ENCODE data around the gene MARVELD3.

The MARVELD3 gene

GRCh38 chr16:71628810-71629209 lies 2.8 kb downstream of the MARVELD3 start:
- Histone ChIP-seq H3K4me3 (ENCODE audit: insufficient read depth in 1 of 2, low read depth in 1 of 2, low read length in 2 of 2) (no peak overlapping the region), H3K9ac (ENCODE audit: low read length) (no peak overlapping the region), H2AFZ (ENCODE audit: low read depth, low read length) (no peak overlapping the region), H3K4ac (ENCODE audit: low read depth in 1 of 2, low read length in 2 of 2) (no peak overlapping the region), H3K4me1 (ENCODE audit: control insufficient read depth, insufficient read depth, low read depth, low read length) (peaks cover 17% of the 10 kb centered on the region), H3K23ac (ENCODE audit: low read length in 2 of 2) (no peak overlapping the region), H2BK5ac (ENCODE audit: low read depth, low read length, poor library complexity, severe bottlenecking) (no peak overlapping the region), H3K4me2 (ENCODE audit: low read length, poor library complexity, severe bottlenecking) (no peak overlapping the region), H3K9me3 (ENCODE audit: control insufficient read depth, low read length) (no peaks in the 10 kb centered on the region), H4K91ac (ENCODE audit: low read length) (no peak overlapping the region), H2AK5ac (ENCODE audit: low read length, severe bottlenecking) (no peak overlapping the region), H3K14ac (ENCODE audit: low read length in 2 of 2) (no peak overlapping the region), H2BK120ac (ENCODE audit: low read depth, low read length) (no peak overlapping the region), H3K18ac (ENCODE audit: low read depth in 1 of 2, low read length in 2 of 2) (no peak overlapping the region), H2BK15ac (ENCODE audit: low read depth, poor library complexity, severe bottlenecking) (no peak overlapping the region), H2BK12ac (ENCODE audit: low read length in 2 of 2) (no peak overlapping the region), H3K79me1 (replicated peaks; ENCODE audit: low read length, poor library complexity, severe bottlenecking) (no peaks in the 10 kb centered on the region), H3K27me3 (ENCODE audit: control insufficient read depth in 1 of 2, insufficient read depth in 1 of 2, low read length in 2 of 2) (peaks cover 39 to 42% of the 10 kb centered on the region in 2 experiments), H3K27ac (ENCODE audit: low read length, poor library complexity, severe bottlenecking) (peak overlapping the region; percentile 73), H3K36me3 (ENCODE audit: control insufficient read depth in 1 of 2, insufficient read depth in 2 of 2, low read depth in 1 of 2, low read length in 2 of 2) (no peaks in the 10 kb centered on the region), H4K8ac (ENCODE audit: low read length) (no peak overlapping the region)
- 78% methylated on average over 5 of the region's 5 CpGs for WGBS
- DNase-seq: peak; percentile 26

GRCh38 chr16:71629278-71630016 lies 3.5 kb downstream of the MARVELD3 start:
- H3K79me1 ChIP-seq (replicated peaks; ENCODE audit: low read length, poor library complexity, severe bottlenecking): no peaks in the 10 kb centered on the region
- 82% methylated on average over 11 of the region's 11 CpGs for WGBS
- no peak overlapping the region for H3K14ac ChIP-seq (ENCODE audit: low read length in 2 of 2)
- H3K4ac ChIP-seq (ENCODE audit: low read depth in 1 of 2, low read length in 2 of 2): no peak overlapping the region
- no peak for DNase-seq
- H4K8ac ChIP-seq (ENCODE audit: low read length): no peak overlapping the region
- no peak overlapping the region for H2BK15ac ChIP-seq (ENCODE audit: low read depth, poor library complexity, severe bottlenecking)
- no peak overlapping the region for H2BK12ac ChIP-seq (ENCODE audit: low read length in 2 of 2)
- peaks cover 34 to 35% of the 10 kb centered on the region in 2 experiments for H3K27me3 ChIP-seq (ENCODE audit: control insufficient read depth in 1 of 2, insufficient read depth in 1 of 2, low read length in 2 of 2)
- no peaks in the 10 kb centered on the region for H3K9me3 ChIP-seq (ENCODE audit: control insufficient read depth, low read length)
- no peak overlapping the region for H3K4me3 ChIP-seq (ENCODE audit: insufficient read depth in 1 of 2, low read depth in 1 of 2, low read length in 2 of 2)
- H3K18ac ChIP-seq (ENCODE audit: low read depth in 1 of 2, low read length in 2 of 2): no peak overlapping the region
- H3K36me3 ChIP-seq (ENCODE audit: control insufficient read depth in 1 of 2, insufficient read depth in 2 of 2, low read depth in 1 of 2, low read length in 2 of 2): peaks cover 0 to 3% of the 10 kb centered on the region in 2 experiments
- peak overlapping the region in 1 of 2 experiments; percentile 56 for H3K23ac ChIP-seq (ENCODE audit: low read length in 2 of 2)
- no peak overlapping the region for H2AFZ ChIP-seq (ENCODE audit: low read depth, low read length)
- H2BK5ac ChIP-seq (ENCODE audit: low read depth, low read length, poor library complexity, severe bottlenecking): no peak overlapping the region
- H4K91ac ChIP-seq (ENCODE audit: low read length): no peak overlapping the region
- no peak overlapping the region for H2BK120ac ChIP-seq (ENCODE audit: low read depth, low read length)
- H3K27ac ChIP-seq (ENCODE audit: low read length, poor library complexity, severe bottlenecking): peak overlapping the region; percentile 73
- no peak overlapping the region for H3K9ac ChIP-seq (ENCODE audit: low read length)
- H2AK5ac ChIP-seq (ENCODE audit: low read length, severe bottlenecking): peak overlapping the region; percentile 34
- H3K4me2 ChIP-seq (ENCODE audit: low read length, poor library complexity, severe bottlenecking): no peak overlapping the region
- H3K4me1 ChIP-seq (ENCODE audit: control insufficient read depth, insufficient read depth, low read depth, low read length): peaks cover 17% of the 10 kb centered on the region

- Histone ChIP-seq H3K36me3 (ENCODE audit: control insufficient read depth in 1 of 2, insufficient read depth in 2 of 2, low read depth in 1 of 2, low read length in 2 of 2) (peaks cover 0 to 3% of the 10 kb centered on the region in 2 experiments), H2BK12ac (ENCODE audit: low read length in 2 of 2) (no peak overlapping the region), H2AK5ac (ENCODE audit: low read length, severe bottlenecking) (no peak overlapping the region), H3K27me3 (ENCODE audit: control insufficient read depth in 1 of 2, insufficient read depth in 1 of 2, low read length in 2 of 2) (peaks cover 22 to 23% of the 10 kb centered on the region in 2 experiments), H3K4me3 (ENCODE audit: insufficient read depth in 1 of 2, low read depth in 1 of 2, low read length in 2 of 2) (no peak overlapping the region), H3K79me1 (replicated peaks; ENCODE audit: low read length, poor library complexity, severe bottlenecking) (no peaks in the 10 kb centered on the region), H3K4ac (ENCODE audit: low read depth in 1 of 2, low read length in 2 of 2) (no peak overlapping the region), H2AFZ (ENCODE audit: low read depth, low read length) (no peak overlapping the region), H3K18ac (ENCODE audit: low read depth in 1 of 2, low read length in 2 of 2) (no peak overlapping the region), H3K4me1 (ENCODE audit: control insufficient read depth, insufficient read depth, low read depth, low read length) (peaks cover 16% of the 10 kb centered on the region), H3K14ac (ENCODE audit: low read length in 2 of 2) (no peak overlapping the region), H3K23ac (ENCODE audit: low read length in 2 of 2) (no peak overlapping the region), H2BK120ac (ENCODE audit: low read depth, low read length) (no peak overlapping the region), H2BK5ac (ENCODE audit: low read depth, low read length, poor library complexity, severe bottlenecking) (no peak overlapping the region), H3K9me3 (ENCODE audit: control insufficient read depth, low read length) (no peaks in the 10 kb centered on the region), H4K8ac (ENCODE audit: low read length) (no peak overlapping the region), H3K4me2 (ENCODE audit: low read length, poor library complexity, severe bottlenecking) (no peak overlapping the region), H3K9ac (ENCODE audit: low read length) (no peak overlapping the region), H4K91ac (ENCODE audit: low read length) (no peak overlapping the region), H3K27ac (ENCODE audit: low read length, poor library complexity, severe bottlenecking) (no peak overlapping the region), H2BK15ac (ENCODE audit: low read depth, poor library complexity, severe bottlenecking) (no peak overlapping the region)
- 93% methylated on average over 4 of the region's 4 CpGs for whole genome bisulfite sequencing
- no peak for DNase-seq
Observed at GRCh38 chr16:71630808-71631207, 4.8 kb downstream of the MARVELD3 start.

GRCh38 chr16:71631776-71632175 lies 5.8 kb downstream of the MARVELD3 start:
- Histone ChIP-seq H3K9ac (ENCODE audit: low read length) (no peak overlapping the region), H3K79me1 (replicated peaks; ENCODE audit: low read length, poor library complexity, severe bottlenecking) (no peaks in the 10 kb centered on the region), H3K27ac (ENCODE audit: low read length, poor library complexity, severe bottlenecking) (no peak overlapping the region), H2AFZ (ENCODE audit: low read depth, low read length) (no peak overlapping the region), H3K4me1 (ENCODE audit: control insufficient read depth, insufficient read depth, low read depth, low read length) (peaks cover 11% of the 10 kb centered on the region), H4K91ac (ENCODE audit: low read length) (no peak overlapping the region), H3K14ac (ENCODE audit: low read length in 2 of 2) (no peak overlapping the region), H2BK5ac (ENCODE audit: low read depth, low read length, poor library complexity, severe bottlenecking) (no peak overlapping the region), H3K4me2 (ENCODE audit: low read length, poor library complexity, severe bottlenecking) (no peak overlapping the region), H2BK12ac (ENCODE audit: low read length in 2 of 2) (no peak overlapping the region), H3K23ac (ENCODE audit: low read length in 2 of 2) (no peak overlapping the region), H4K8ac (ENCODE audit: low read length) (no peak overlapping the region), H3K4ac (ENCODE audit: low read depth in 1 of 2, low read length in 2 of 2) (no peak overlapping the region), H3K4me3 (ENCODE audit: insufficient read depth in 1 of 2, low read depth in 1 of 2, low read length in 2 of 2) (no peak overlapping the region), H2BK15ac (ENCODE audit: low read depth, poor library complexity, severe bottlenecking) (no peak overlapping the region), H2BK120ac (ENCODE audit: low read depth, low read length) (no peak overlapping the region), H3K9me3 (ENCODE audit: control insufficient read depth, low read length) (no peaks in the 10 kb centered on the region), H3K36me3 (ENCODE audit: control insufficient read depth in 1 of 2, insufficient read depth in 2 of 2, low read depth in 1 of 2, low read length in 2 of 2) (peaks cover 0 to 3% of the 10 kb centered on the region in 2 experiments), H3K27me3 (ENCODE audit: control insufficient read depth in 1 of 2, insufficient read depth in 1 of 2, low read length in 2 of 2) (peaks cover 14% of the 10 kb centered on the region in 2 experiments), H2AK5ac (ENCODE audit: low read length, severe bottlenecking) (no peak overlapping the region), H3K18ac (ENCODE audit: low read depth in 1 of 2, low read length in 2 of 2) (no peak overlapping the region)
- WGBS: 91% methylated on average over 3 of the region's 4 CpGs
- no peak for DNase-seq

Measured in mesenchymal stem cell (in vitro differentiated cells and primary cell).